NT2/D1 (cell line): ENCODE results near the gene GLG1.
"Not testable (repeated sequence)": the region's sequence is repeated elsewhere in the genome, so short reads cannot be mapped to it uniquely, and the experiment has no call there.

Experiments
- SUZ12 ChIP-seq: IDR thresholded peaks from 2 replicates; pipeline ENCODE4 v1.6.1; 2011; ENCODE audit not compliant: insufficient read length, insufficient read depth; ENCODE audit errors: extremely low read depth
- YY1 ChIP-seq: IDR thresholded peaks from 2 replicates; pipeline ENCODE4 v1.6.1; 2011; ENCODE audit not compliant: insufficient read length, insufficient read depth

DNA sequence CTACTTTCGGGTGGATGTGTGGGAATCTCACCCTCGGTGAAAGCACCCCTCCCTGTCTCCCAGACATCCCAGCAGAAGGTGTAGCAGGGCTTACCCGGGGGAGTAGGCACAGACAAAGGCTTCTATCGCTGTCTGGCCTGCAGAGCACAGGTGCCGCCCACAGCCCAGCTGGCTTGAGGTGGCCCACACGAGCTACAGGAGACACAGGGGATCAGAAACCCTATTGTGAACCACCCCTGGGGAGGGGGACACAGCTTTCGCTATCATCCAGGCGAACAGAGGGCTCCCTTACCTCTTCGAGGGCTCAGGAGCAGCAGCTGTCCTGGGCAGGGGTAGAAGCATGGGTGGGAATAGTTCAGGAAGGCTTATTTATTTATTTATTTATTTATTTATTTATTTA is 193.4 kb downstream of the GLG1 start:
- TF ChIP-seq SUZ12, YY1: not testable (repeated sequence)
